MM.1S (cell line): ENCODE measurements around the gene ZBTB7C.

Experiments used
- EZH2phosphoT487 ChIP-seq: fragments of 300-600 bp; sonication (generic); IDR thresholded peaks from 2 replicates; pipeline ENCODE4 v1.6.1; 2018; ENCODE audit warnings: antibody characterized with exemption, low read length
- TF ChIP-seq, protein P1 (sequence below): fragments of 300-600 bp; sonication (generic); IDR thresholded peaks from 2 replicates; pipeline ENCODE4 v1.5.1; 2016; ENCODE audit warnings: antibody characterized with exemption, low read length, mixed read lengths

- TF ChIP-seq, protein P1, sequence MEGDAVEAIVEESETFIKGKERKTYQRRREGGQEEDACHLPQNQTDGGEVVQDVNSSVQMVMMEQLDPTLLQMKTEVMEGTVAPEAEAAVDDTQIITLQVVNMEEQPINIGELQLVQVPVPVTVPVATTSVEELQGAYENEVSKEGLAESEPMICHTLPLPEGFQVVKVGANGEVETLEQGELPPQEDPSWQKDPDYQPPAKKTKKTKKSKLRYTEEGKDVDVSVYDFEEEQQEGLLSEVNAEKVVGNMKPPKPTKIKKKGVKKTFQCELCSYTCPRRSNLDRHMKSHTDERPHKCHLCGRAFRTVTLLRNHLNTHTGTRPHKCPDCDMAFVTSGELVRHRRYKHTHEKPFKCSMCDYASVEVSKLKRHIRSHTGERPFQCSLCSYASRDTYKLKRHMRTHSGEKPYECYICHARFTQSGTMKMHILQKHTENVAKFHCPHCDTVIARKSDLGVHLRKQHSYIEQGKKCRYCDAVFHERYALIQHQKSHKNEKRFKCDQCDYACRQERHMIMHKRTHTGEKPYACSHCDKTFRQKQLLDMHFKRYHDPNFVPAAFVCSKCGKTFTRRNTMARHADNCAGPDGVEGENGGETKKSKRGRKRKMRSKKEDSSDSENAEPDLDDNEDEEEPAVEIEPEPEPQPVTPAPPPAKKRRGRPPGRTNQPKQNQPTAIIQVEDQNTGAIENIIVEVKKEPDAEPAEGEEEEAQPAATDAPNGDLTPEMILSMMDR = no peak
- no peak for TF ChIP-seq EZH2phosphoT487
Measured at GRCh38 chr18:48165111-48165866, 243.9 kb downstream of the ZBTB7C start.
